ENCODE results near the gene REV3L. TPM values are rescaled to one million over a fixed set of nuclear protein-coding genes. Genes with fewer than 3 reads are reported as not detected.

Gene REV3L
- total RNA-seq, 1 donor from 2014 or later, result 14.2 TPM

DNA sequence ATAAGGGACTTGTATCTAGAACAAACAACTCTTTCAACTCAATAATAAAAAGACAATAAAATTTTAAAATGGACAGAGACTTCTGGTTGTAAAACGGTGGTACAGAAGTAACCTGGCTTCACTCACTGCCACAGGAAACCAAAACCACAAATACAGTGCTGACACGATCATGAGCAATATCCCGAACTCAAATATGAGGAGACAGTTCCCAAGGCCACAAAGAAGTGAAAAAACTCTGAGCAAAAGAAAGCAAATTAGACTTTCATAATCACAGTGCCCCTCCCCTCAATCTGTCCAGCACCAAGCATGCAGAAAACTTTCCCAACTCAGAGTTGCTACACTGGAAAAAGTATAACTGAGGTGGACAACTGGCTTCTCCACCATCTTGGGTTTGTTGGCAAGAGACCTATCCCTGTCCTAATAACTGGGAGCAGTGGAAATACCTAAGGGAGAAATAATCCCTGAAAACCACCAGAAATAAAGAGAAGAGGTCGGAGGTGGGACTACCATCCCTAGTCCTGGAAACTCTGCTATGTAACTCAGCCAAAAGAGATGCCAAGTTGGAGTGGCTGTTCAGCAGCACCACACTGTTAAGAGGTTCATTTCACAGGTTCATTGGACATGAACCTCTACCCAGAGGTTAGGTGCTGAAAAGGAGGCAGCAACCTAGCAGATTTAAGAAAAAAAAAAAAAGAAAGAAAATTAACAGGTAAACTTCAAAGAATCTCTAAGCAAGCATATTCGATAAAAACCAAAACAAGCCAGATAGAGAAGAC lies 55.5 kb downstream of the REV3L start:
- peak; percentile 16 for DNase-seq (ENCODE audit: low read depth)
- TF ChIP-seq, protein P1, sequence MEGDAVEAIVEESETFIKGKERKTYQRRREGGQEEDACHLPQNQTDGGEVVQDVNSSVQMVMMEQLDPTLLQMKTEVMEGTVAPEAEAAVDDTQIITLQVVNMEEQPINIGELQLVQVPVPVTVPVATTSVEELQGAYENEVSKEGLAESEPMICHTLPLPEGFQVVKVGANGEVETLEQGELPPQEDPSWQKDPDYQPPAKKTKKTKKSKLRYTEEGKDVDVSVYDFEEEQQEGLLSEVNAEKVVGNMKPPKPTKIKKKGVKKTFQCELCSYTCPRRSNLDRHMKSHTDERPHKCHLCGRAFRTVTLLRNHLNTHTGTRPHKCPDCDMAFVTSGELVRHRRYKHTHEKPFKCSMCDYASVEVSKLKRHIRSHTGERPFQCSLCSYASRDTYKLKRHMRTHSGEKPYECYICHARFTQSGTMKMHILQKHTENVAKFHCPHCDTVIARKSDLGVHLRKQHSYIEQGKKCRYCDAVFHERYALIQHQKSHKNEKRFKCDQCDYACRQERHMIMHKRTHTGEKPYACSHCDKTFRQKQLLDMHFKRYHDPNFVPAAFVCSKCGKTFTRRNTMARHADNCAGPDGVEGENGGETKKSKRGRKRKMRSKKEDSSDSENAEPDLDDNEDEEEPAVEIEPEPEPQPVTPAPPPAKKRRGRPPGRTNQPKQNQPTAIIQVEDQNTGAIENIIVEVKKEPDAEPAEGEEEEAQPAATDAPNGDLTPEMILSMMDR (conservative IDR thresholded peaks at IDR 0.05; ENCODE audit: low read depth, low read length), result no peak
- H3K4me3 ChIP-seq (ENCODE audit: low read depth, low read length), result peak overlapping the region; percentile 25

DNA sequence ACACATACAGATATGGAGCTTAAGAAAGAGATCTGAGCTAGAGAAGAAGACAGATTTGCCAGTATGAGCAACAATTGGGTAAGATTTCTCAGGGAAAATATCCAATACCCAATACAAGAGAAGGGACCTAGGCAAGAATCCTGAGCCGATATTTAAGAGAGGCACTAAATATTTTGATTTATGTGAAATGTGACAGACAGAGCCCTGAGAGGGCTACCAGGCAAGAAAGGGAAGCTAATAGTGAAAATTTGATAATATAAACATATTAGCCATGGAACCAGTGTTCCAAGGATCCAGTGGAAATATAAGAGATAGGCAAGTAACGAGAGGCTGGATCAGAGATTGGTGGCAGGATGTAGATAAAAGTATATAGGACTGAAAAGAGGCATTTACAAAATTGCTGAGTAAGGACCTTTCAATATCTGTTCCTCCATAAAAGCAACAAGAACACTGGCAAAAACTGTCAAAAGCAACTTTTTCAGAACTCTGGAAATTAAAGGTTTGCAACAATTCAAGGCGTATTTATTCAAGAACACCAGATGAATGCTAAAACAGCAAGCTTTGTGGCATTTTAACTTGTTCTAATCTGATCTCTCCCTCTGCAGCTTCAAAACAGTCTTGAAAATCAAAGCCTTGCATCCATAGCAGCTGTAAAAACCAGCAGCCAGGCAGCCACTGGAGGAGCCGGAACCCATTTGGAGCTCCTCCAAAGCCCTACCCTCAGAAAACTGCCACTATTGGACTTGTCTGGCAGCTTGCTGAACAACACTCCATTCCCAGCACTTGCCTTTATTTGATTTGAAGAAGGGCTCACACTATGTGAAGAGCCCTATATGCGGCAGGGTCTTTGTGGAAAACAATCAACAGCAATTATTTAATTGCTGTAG lies 58.8 kb downstream of the REV3L start:
- no peak overlapping the region for H3K4me3 ChIP-seq (ENCODE audit: low read depth, low read length)
- TF ChIP-seq, protein P1 (conservative IDR thresholded peaks at IDR 0.05; ENCODE audit: low read depth, low read length), result no peak
- DNase-seq (ENCODE audit: low read depth), result no peak

DNA sequence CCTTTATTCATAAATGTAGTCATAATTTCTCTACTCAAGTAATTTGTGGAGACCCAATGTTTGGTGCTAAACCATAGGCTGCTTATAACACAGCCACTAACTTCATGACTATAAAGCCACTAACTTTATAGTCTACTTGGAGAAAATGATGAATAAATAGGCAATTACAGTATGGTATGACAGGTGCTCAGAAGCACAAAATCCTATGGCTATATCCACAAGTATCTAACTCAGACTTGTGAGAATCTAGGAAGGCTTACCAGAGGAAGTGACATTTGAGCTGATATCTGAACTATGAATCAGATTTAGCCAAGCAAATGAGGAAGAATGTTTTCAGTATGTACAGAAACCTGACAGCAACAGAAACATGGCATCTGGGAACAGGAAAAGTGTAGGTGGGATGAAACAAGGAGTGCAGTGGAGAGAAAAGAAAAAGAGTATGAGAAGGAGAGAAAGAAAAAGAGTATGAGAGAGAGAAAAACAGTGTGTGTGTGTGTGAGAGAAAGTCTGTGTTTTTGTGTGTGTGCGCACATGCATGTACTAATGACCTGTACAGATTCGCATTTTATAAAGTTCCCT lies 59.9 kb downstream of the REV3L start:
- TF ChIP-seq, protein P1 (conservative IDR thresholded peaks at IDR 0.05; ENCODE audit: low read depth, low read length), result no peak
- no peak for DNase-seq (ENCODE audit: low read depth)
- no peak overlapping the region for H3K4me3 ChIP-seq (ENCODE audit: low read depth, low read length)

DNA sequence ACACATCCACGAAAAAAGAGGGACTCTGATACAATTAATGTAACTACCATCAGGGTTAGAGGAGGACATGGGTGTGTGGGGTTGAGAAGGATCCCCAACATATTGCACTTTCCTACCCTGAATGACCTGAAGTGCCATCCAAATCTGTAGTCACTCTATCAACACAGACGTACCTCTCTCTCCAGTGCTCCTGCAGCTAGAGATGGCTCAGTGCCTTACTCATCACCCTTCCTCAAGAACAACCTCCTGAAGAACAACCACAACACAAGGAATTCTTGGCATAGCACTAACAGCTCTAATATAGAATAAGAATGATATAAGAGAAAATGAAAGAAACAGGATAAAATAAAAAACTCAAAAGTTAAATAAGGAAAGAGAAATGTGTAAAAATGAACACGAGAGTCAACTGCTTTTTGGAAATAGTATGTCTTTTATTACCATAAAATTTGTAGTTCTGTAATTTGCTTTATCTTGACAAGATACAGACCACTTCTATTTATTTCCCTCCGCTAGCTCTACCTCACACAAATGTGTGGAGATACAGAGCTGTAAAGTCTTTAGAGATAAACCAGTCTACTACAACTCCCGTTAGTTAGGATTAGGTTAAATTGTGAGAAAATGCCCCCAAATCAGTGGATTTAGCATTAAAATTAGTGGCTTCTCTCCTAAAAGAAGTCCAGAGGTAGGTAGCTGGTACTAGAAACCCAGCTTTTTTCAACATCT lies 63.9 kb downstream of the REV3L start:
- TF ChIP-seq, protein P1 (conservative IDR thresholded peaks at IDR 0.05; ENCODE audit: low read depth, low read length), result no peak
- H3K4me3 ChIP-seq (ENCODE audit: low read depth, low read length), result no peak overlapping the region
- no peak for DNase-seq (ENCODE audit: low read depth)

DNA sequence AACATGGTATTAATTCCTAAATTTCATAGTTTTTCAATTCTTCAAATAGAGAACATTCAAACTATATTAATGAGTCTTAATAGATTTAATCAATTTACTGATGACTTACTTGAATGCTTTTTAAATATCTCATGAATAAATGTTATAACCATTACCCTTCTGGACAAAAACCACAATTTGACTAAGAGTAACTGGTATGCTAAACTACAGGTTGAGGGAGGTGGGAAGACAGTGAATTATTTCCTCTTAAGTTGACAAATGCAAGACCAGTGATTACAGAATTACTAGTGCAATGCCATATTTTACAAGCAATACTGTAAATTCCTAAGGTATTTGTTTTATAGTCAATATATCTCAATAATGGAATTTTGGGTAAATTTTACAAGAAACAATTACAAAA lies 65.1 kb downstream of the REV3L start:
- TF ChIP-seq, protein P1 (conservative IDR thresholded peaks at IDR 0.05; ENCODE audit: low read depth, low read length), result no peak
- H3K4me3 ChIP-seq (ENCODE audit: low read depth, low read length), result no peak overlapping the region
- no peak for DNase-seq (ENCODE audit: low read depth)

DNA sequence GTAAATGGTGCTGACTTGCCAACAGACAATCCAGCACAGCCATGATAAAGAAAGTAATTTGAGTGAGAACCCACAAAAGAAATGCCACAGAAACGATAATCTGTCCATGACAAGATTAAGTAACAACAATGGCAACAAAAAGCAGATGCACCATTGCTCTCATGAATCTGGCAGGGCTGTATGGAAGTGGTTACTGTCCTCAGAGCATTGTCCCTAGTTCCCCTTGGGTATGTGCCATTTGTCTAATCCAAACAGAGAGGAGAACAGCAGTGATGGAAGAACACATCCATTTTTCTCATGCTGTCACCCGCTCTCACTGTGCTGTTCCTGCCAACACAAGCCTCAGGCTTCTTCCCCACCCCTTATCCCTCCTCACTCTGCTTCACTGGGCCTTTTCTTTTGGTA lies 65.8 kb downstream of the REV3L start:
- TF ChIP-seq, protein P1 (conservative IDR thresholded peaks at IDR 0.05; ENCODE audit: low read depth, low read length), result no peak
- no peak overlapping the region for H3K4me3 ChIP-seq (ENCODE audit: low read depth, low read length)
- no peak for DNase-seq (ENCODE audit: low read depth)
